ENCODE measurements around the gene APPL1. TPM values are rescaled to one million over a fixed set of nuclear protein-coding genes. Genes with fewer than 3 reads are reported as not detected.

The APPL1 gene
- total and polyA plus RNA-seq, 9 of the 15 experiments (the other 6 are each of a cell fraction or from before 2014, with no cell fraction given): 2.8 to 12.3 (median 7.1) TPM

DNA sequence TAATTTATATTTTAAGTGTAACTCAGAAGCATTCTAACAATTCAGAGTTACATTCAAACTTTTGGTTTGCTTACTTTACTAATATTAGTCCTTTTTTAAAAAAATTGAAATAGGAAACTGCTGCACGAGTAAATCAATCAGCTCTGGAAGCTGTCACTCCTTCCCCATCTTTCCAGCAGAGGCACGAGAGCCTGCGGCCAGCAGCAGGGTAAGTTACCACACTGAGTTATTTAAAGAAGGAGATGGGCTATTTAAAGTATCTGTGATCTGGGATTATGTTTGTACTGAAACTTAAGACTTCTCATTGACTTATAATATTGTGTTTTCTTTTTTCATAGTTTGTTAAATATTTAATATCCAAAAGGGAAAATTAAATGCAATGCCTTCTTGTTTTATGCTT is 29.3 kb downstream of the APPL1 start:
- 67% methylated on average over 3 of the region's 3 CpGs for WGBS (ENCODE audit: insufficient coverage, low coverage, missing lambda C conversion rate)
- in situ Hi-C loops (cut with MboI) (no loop called here), intact Hi-C loops (cut with micrococcal nuclease) (no loop called here)
- TF ChIP-seq GATA2 (CRISPR knock-in tag; IDR thresholded peaks at IDR 0.05): no peak
- no peak for TF ChIP-seq ADNP (tag; IDR thresholded peaks at IDR 0.05)
- TF ChIP-seq, protein P1, sequence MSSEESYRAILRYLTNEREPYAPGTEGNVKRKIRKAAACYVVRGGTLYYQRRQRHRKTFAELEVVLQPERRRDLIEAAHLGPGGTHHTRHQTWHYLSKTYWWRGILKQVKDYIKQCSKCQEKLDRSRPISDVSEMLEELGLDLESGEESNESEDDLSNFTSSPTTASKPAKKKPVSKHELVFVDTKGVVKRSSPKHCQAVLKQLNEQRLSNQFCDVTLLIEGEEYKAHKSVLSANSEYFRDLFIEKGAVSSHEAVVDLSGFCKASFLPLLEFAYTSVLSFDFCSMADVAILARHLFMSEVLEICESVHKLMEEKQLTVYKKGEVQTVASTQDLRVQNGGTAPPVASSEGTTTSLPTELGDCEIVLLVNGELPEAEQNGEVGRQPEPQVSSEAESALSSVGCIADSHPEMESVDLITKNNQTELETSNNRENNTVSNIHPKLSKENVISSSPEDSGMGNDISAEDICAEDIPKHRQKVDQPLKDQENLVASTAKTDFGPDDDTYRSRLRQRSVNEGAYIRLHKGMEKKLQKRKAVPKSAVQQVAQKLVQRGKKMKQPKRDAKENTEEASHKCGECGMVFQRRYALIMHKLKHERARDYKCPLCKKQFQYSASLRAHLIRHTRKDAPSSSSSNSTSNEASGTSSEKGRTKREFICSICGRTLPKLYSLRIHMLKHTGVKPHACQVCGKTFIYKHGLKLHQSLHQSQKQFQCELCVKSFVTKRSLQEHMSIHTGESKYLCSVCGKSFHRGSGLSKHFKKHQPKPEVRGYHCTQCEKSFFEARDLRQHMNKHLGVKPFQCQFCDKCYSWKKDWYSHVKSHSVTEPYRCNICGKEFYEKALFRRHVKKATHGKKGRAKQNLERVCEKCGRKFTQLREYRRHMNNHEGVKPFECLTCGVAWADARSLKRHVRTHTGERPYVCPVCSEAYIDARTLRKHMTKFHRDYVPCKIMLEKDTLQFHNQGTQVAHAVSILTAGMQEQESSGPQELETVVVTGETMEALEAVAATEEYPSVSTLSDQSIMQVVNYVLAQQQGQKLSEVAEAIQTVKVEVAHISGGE (CRISPR knock-in tag; IDR thresholded peaks at IDR 0.05): no peak
- no peak for TF ChIP-seq RFX5 (IDR thresholded peaks at IDR 0.05; ENCODE audit: low read depth, low read length)
- TF ChIP-seq ZFX (CRISPR knock-in tag; IDR thresholded peaks at IDR 0.05): no peak
- no peak for TF ChIP-seq XRCC4 (IDR thresholded peaks at IDR 0.05; ENCODE audit: extremely low read depth, insufficient read depth, insufficient read length)
- no peak for TF ChIP-seq DIDO1 (tag; IDR thresholded peaks at IDR 0.05; ENCODE audit: low read depth)
- Histone ChIP-seq H3K36me3 (ENCODE audit: control insufficient read depth, insufficient read depth, low read length) (peaks cover 16% of the 10 kb centered on the region; the same call in 1 of the 3 replicates), H3K9me1 (ENCODE audit: control insufficient read depth, insufficient read depth, low read length) (no peaks in the 10 kb centered on the region), H4K20me1 (replicated peaks; ENCODE audit: control insufficient read depth, insufficient read depth, low read length) (no peaks in the 10 kb centered on the region), H3K9me3 (replicated peaks; ENCODE audit: control insufficient read depth, insufficient read depth, low read depth, low read length) (no peaks in the 10 kb centered on the region), H3K4me2 (ENCODE audit: insufficient read depth, low read length) (no peak overlapping the region), H3K4me3 (no peak overlapping the region), H3K27ac (ENCODE audit: extremely low read depth, low read depth, low read length) (no peak overlapping the region), H3K4me1 (replicated peaks in 1 of 2; ENCODE audit: control insufficient read depth in 2 of 2, insufficient read depth in 2 of 2, low read length in 2 of 2) (no peaks in the 10 kb centered on the region), H2AFZ (ENCODE audit: low read depth, low read length) (no peak overlapping the region), H3K9ac (ENCODE audit: insufficient read depth in 1 of 2, low read depth in 2 of 2, low read length in 2 of 2) (no peak overlapping the region), H3K27me3 (ENCODE audit: control insufficient read depth in 2 of 2, insufficient read depth in 2 of 2, low read length in 2 of 2) (no peaks in the 10 kb centered on the region), H3K79me2 (ENCODE audit: control insufficient read depth, insufficient read depth, low read length) (no peaks in the 10 kb centered on the region)
- POLR2A ChIA-PET: no interaction called here
- FAIRE-seq (no peak), ATAC-seq (no peak), DNase-seq (ENCODE audit: extremely low read depth in 1 of 4, low spot score in 3 of 4) (no peak)
- CTCF ChIA-PET (ENCODE audit: low intra/inter-chr PET ratio): no interaction called here
- BruUV-seq (replicated peaks): no TSS peak

Data from K562 (cell line).